Measurements from ENCODE around the gene CTH.
"Not testable (repeated sequence)": the region's sequence is repeated elsewhere in the genome, so short reads cannot be mapped to it uniquely, and the experiment has no call there.

CTH gene

GRCh38 chr1:70405780-70406416 lies 5.2 kb upstream of the CTH start:
- DNase-seq (ENCODE audit: low read depth) = no peak
- in situ Hi-C loops (cut with HindIII; ENCODE audit: low sequenced_read_pairs) = no loop called here
- H3K4me3 ChIP-seq (ENCODE audit: low read depth, low read length) = no peak overlapping the region
- no peak for TF ChIP-seq CTCF (IDR thresholded peaks at IDR 0.05; ENCODE audit: low read depth, low read length, missing control alignments)

GRCh38 chr1:70409136-70409535 lies 1.9 kb upstream of the CTH start:
- TF ChIP-seq CTCF (IDR thresholded peaks at IDR 0.05; ENCODE audit: low read depth, low read length, missing control alignments) = no peak
- H3K4me3 ChIP-seq (ENCODE audit: low read depth, low read length) = no peak overlapping the region
- no peak for DNase-seq (ENCODE audit: low read depth)
- in situ Hi-C loops (cut with HindIII; ENCODE audit: low sequenced_read_pairs) = no loop called here

- TF ChIP-seq CTCF (IDR thresholded peaks at IDR 0.05; ENCODE audit: low read depth, low read length, missing control alignments) = no peak
- DNase-seq (ENCODE audit: low read depth) = peak; percentile 8
- in situ Hi-C loops (cut with HindIII; ENCODE audit: low sequenced_read_pairs) = no loop called here
- H3K4me3 ChIP-seq (ENCODE audit: low read depth, low read length) = peak overlapping the region; percentile 78
Observed at GRCh38 chr1:70411360-70411844, 334 bp downstream of the CTH start.

- in situ Hi-C loops (cut with HindIII; ENCODE audit: low sequenced_read_pairs) = no loop called here
- no peak for TF ChIP-seq CTCF (IDR thresholded peaks at IDR 0.05; ENCODE audit: low read depth, low read length, missing control alignments)
- no peak overlapping the region for H3K4me3 ChIP-seq (ENCODE audit: low read depth, low read length)
- no peak for DNase-seq (ENCODE audit: low read depth)
Observed at GRCh38 chr1:70415882-70416281, 4.8 kb downstream of the CTH start.

GRCh38 chr1:70418973-70419734 lies 8.1 kb downstream of the CTH start:
- in situ Hi-C loops (cut with HindIII; ENCODE audit: low sequenced_read_pairs); DNase-seq (ENCODE audit: low read depth); H3K4me3 ChIP-seq (ENCODE audit: low read depth, low read length): not testable (repeated sequence)

GRCh38 chr1:70420320-70420719 lies 9.3 kb downstream of the CTH start:
- DNase-seq (ENCODE audit: low read depth) = no peak
- H3K4me3 ChIP-seq (ENCODE audit: low read depth, low read length) = no peak overlapping the region
- no peak for TF ChIP-seq CTCF (IDR thresholded peaks at IDR 0.05; ENCODE audit: low read depth, low read length, missing control alignments)
- in situ Hi-C loops (cut with HindIII; ENCODE audit: low sequenced_read_pairs) = no loop called here
